K562 (cell line): ENCODE data around the gene CCDC106. TPM values are rescaled to one million over a fixed set of nuclear protein-coding genes. Genes with fewer than 3 reads are reported as not detected.

Experiments used
- ATAC-seq: fragments of 200-7000 bp; cut with Tn5 transposase; 3 replicates; pipeline ENCODE4 v1.9.1; 2020; ENCODE audit warnings: moderate library complexity
- BruUV-seq: library from RNA; stranded (reverse); fragments of 400-500 nt; replicated peaks from 2 replicates; lab custom pipeline; 2021; lab: Mats Ljungman, UMichigan
- CTCF ChIA-PET: fragments of 300-600 bp; formaldehyde crosslinking; extraction: SDS; loops from one replicate; lab custom pipeline; 2021; ENCODE audit warnings: low intra/inter-chr PET ratio; lab: Yijun Ruan, JAX
- POLR2A ChIA-PET: fragments of 300-600, 350-650 bp; sonication (Branson Sonifier 250); formaldehyde crosslinking; extraction: SDS; loops from one replicate; lab custom pipeline; 2021; ENCODE audit warnings: antibody characterized with exemption, inconsistent platforms; lab: Yijun Ruan, JAX
- DNase-seq, 4 experiments: peaks; one replicate each; pipeline versions ENCODE4 v3.0.0 to v3.0.0-alpha.2; 2011 to 2018; ENCODE audit warnings: low spot score in 3 of 4, mixed read lengths in 3 of 4; ENCODE audit errors: extremely low read depth in 1 of 4
- FAIRE-seq: peaks from 2 replicates; lab custom pipeline; 2011; peaks lifted over from hg19 to GRCh38; lab: Jason Lieb, UNC
- H2AFZ ChIP-seq: 2 replicates; pipeline ENCODE4 v1.6.0; 2011; ENCODE audit warnings: low read depth, low read length, control low read depth, inconsistent platforms
- H3K27ac ChIP-seq: fragments of 200-600 bp; 3 replicates; pipeline ENCODE4 v1.8.0; 2011; ENCODE audit warnings: low read depth, mild to moderate bottlenecking, control low read depth, inconsistent platforms, low read length, moderate library complexity, mixed read lengths; ENCODE audit errors: extremely low read depth
- H3K27me3 ChIP-seq, 2 experiments: fragments of 300-600 bp in 1 of 2; 2 replicates in 1 of 2; 3 replicates in 1 of 2; pipeline versions ENCODE4 v1.6.0 to v1.8.0; 2011; ENCODE audit warnings: inconsistent platforms in 2 of 2, low read length in 2 of 2, mild to moderate bottlenecking in 1 of 2, mixed read lengths in 1 of 2, moderate library complexity in 1 of 2; ENCODE audit not compliant: control insufficient read depth in 2 of 2, insufficient read depth in 2 of 2
- H3K36me3 ChIP-seq: fragments of 300-600 bp; 3 replicates; pipeline ENCODE4 v1.8.0; 2011; ENCODE audit warnings: mild to moderate bottlenecking, low read length, inconsistent platforms; ENCODE audit not compliant: control insufficient read depth, insufficient read depth
- H3K4me1 ChIP-seq, 2 experiments: fragments of 200-600 bp in 1 of 2; replicated peaks in 1 of 2; 2 replicates in 1 of 2; 3 replicates in 1 of 2; pipeline versions ENCODE4 v1.5.1 to v1.8.0; 2011; ENCODE audit warnings: inconsistent platforms in 2 of 2, low read length in 2 of 2, mild to moderate bottlenecking in 1 of 2, mixed read lengths in 1 of 2, moderate library complexity in 1 of 2; ENCODE audit not compliant: control insufficient read depth in 2 of 2, insufficient read depth in 2 of 2
- H3K4me2 ChIP-seq: 2 replicates; pipeline ENCODE4 v1.6.1; 2011; ENCODE audit warnings: low read length, control low read depth, inconsistent platforms, mixed read lengths; ENCODE audit not compliant: insufficient read depth
- H3K4me3 ChIP-seq: fragments of 200-600 bp; sonication (generic), shearing (Covaris generic); 2 replicates; pipeline ENCODE4 v1.5.1; 2016; ENCODE audit warnings: control low read depth, inconsistent platforms
- H3K79me2 ChIP-seq: fragments of 200-600 bp; 3 replicates; pipeline ENCODE4 v1.8.0; 2011; ENCODE audit warnings: low read length, inconsistent platforms; ENCODE audit not compliant: control insufficient read depth, insufficient read depth
- H3K9ac ChIP-seq, 2 experiments: 2 replicates each; pipeline versions ENCODE4 v1.6.0 to v1.6.1; 2011; ENCODE audit warnings: low read depth in 2 of 2, low read length in 2 of 2, control low read depth in 1 of 2, inconsistent platforms in 1 of 2, mild to moderate bottlenecking in 1 of 2, mixed read lengths in 1 of 2; ENCODE audit not compliant: insufficient read depth in 1 of 2
- H3K9me1 ChIP-seq: one replicate; pipeline ENCODE4 v1.6.0; 2011; ENCODE audit warnings: inconsistent platforms, mild to moderate bottlenecking, low read length, moderate library complexity; ENCODE audit not compliant: control insufficient read depth, insufficient read depth
- H3K9me3 ChIP-seq: replicated peaks from 2 replicates; pipeline ENCODE4 v1.5.1; 2011; ENCODE audit warnings: low read depth, low read length, inconsistent platforms; ENCODE audit not compliant: control insufficient read depth, insufficient read depth
- H4K20me1 ChIP-seq: replicated peaks from 2 replicates; pipeline ENCODE4 v1.6.1; 2011; ENCODE audit warnings: low read length, inconsistent platforms, mixed read lengths; ENCODE audit not compliant: control insufficient read depth, insufficient read depth
- CBFA2T3 ChIP-seq: fragments of 450-650 bp; IDR thresholded peaks from 2 replicates; pipeline ENCODE4 v1.6.1; 2017
- RBFOX2 ChIP-seq: fragments of 200-400 bp; formaldehyde crosslinking; IDR thresholded peaks from 2 replicates; pipeline ENCODE4 v1.6.1; 2017; ENCODE audit warnings: low read depth, mild to moderate bottlenecking, low read length, moderate library complexity
- SMARCC2 ChIP-seq: fragments of 450-650 bp; IDR thresholded peaks from 2 replicates; pipeline ENCODE4 v1.6.1; 2017; ENCODE audit warnings: antibody characterized with exemption, moderate library complexity, mild to moderate bottlenecking, low read depth
- ZNF347 ChIP-seq: fragments of 450-650 bp; formaldehyde crosslinking; IDR thresholded peaks from 2 replicates; pipeline ENCODE4 v1.4.0; 2020; ENCODE audit warnings: low read depth, mild to moderate bottlenecking, moderate library complexity
- WGBS: fragments of 100-300 bp; shearing (Covaris generic); methylation state at CpG from one replicate; pipeline ENCODE4 v1.1.6; 2016; ENCODE audit warnings: low coverage, mixed read lengths; ENCODE audit not compliant: insufficient coverage; ENCODE audit errors: missing lambda C conversion rate; 5-methylcytosine and 5-hydroxymethylcytosine counted together
- in situ Hi-C: fragments of 300-500 bp; cut with MboI; formaldehyde crosslinking; loops from 4 replicates; pipeline ENCODE4 v1.15.0; 2018; ENCODE audit warnings: inconsistent platforms, mixed read lengths
- intact Hi-C: fragments of 100-400 bp; cut with micrococcal nuclease; formaldehyde crosslinking; loops from 2 replicates; pipeline ENCODE4 v1.14.2; 2022
- polyA plus RNA-seq, 8 experiments: library from polyadenylated mRNA; depleted of rRNA in 4 of 8; stranded (reverse) in 5 of 8; unstranded in 3 of 8; fragments of >200 nt; fragmentation: Nextera tagmentation in 2 of 8; fragmentation: Illumina TruSeq in 1 of 8; extraction: Ambion mirVana in 2 of 8; extraction: Trizol in 1 of 8; gene quantifications; 2 replicates each; pipeline versions ENCODE4 v1.2.1 to v1.2.3, GENCODE V29; 2011 to 2014; ENCODE audit warnings: inconsistent platforms in 1 of 8, missing spikeins in 1 of 8
- total RNA-seq, 7 experiments: library from RNA; depleted of rRNA in 6 of 7; stranded (reverse); fragments of >200 nt in 6 of 7; fragmentation: Illumina TruSeq in 2 of 7; extraction: Trizol in 2 of 7; gene quantifications; 2 replicates each; pipeline versions ENCODE4 v1.2.1 to v1.2.3, GENCODE V29; 2011 to 2021; ENCODE audit warnings: low replicate concordance in 1 of 7
- TF ChIP-seq, protein P1 (sequence below): fragments of 450-650 bp; formaldehyde crosslinking; IDR thresholded peaks from 2 replicates; pipeline ENCODE4 v1.4.0; 2022; ENCODE audit warnings: missing genetic modification characterization

CCDC106 gene
- total and polyA plus RNA-seq, 9 of the 15 experiments (the other 6 are each of a cell fraction or from before 2014, with no cell fraction given), result 0.10 to 27.5 (median 15.0) TPM; not detected in 1

DNA sequence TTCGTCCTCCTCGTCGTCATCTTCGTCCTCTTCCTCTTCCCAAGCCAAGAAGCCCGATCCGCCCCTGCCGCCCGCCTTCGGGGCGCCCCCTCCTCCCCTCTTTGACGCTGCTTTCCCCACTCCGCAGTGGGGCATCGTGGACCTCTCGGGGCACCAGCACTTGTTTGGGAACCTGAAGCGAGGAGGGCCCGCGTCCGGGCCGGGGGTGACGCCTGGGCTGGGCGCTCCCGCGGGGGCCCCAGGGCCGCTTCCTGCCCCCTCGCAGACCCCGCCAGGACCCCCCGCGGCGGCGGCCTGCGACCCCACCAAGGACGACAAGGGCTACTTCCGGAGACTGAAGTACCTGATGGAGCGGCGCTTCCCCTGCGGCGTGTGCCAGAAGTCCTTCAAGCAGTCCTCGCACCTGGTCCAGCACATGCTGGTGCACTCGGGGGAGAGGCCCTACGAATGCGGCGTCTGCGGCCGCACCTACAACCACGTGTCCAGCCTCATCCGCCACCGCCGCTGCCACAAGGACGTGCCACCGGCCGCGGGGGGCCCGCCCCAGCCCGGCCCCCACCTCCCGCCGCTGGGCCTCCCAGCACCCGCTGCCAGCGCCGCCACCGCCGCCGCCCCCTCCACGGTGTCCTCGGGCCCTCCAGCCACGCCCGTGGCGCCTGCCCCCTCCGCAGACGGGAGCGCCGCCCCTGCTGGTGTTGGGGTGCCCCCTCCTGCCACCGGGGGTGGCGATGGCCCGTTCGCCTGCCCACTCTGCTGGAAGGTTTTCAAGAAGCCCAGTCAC, 33.9 kb upstream of the CCDC106 start:
- WGBS, result 87% methylated on average over 9 of the region's 75 CpGs
- Histone ChIP-seq H3K4me1 (peaks cover 0 to 5% of the 10 kb centered on the region in 2 experiments; a peak in 2 of 5 replicates), H3K27me3 (no peaks in the 10 kb centered on the region), H3K9ac (no peak overlapping the region), H2AFZ (no peak overlapping the region), H4K20me1 (no peaks in the 10 kb centered on the region), H3K79me2 (peaks cover 6% of the 10 kb centered on the region; the same call in 1 of the 3 replicates), H3K9me3 (no peaks in the 10 kb centered on the region), H3K36me3 (peaks cover 35% of the 10 kb centered on the region; the same call in 2 of the 3 replicates), H3K4me2 (no peak overlapping the region), H3K27ac (no peak overlapping the region), H3K4me3 (no peak overlapping the region), H3K9me1 (no peaks in the 10 kb centered on the region)
- POLR2A ChIA-PET, result no interaction called here
- intact Hi-C loops (no loop called here), in situ Hi-C loops (no loop called here)
- TF ChIP-seq, protein P1, sequence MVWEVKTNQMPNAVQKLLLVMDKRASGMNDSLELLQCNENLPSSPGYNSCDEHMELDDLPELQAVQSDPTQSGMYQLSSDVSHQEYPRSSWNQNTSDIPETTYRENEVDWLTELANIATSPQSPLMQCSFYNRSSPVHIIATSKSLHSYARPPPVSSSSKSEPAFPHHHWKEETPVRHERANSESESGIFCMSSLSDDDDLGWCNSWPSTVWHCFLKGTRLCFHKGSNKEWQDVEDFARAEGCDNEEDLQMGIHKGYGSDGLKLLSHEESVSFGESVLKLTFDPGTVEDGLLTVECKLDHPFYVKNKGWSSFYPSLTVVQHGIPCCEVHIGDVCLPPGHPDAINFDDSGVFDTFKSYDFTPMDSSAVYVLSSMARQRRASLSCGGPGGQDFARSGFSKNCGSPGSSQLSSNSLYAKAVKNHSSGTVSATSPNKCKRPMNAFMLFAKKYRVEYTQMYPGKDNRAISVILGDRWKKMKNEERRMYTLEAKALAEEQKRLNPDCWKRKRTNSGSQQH (CRISPR knock-in tag), result no peak
- TF ChIP-seq ZNF347 (CRISPR knock-in tag) (no peak), SMARCC2 (no peak), RBFOX2 (peak; percentile 22; the same call in 1 of the 2 replicates), CBFA2T3 (no peak)
- FAIRE-seq (no peak), DNase-seq (peak in 1 of 4 experiments; percentile 18), ATAC-seq (no peak)
- no TSS peak for BruUV-seq
- CTCF ChIA-PET, result no interaction called here
